GM18870 (cell line): ENCODE measurements around the gene SLC7A6.

Experiments
- ATAC-seq: cut with Tn5 transposase; IDR thresholded peaks from one replicate; pipeline ENCODE4 v1.9.1; 2021; ENCODE audit warnings: moderate library complexity; ENCODE audit not compliant: unreplicated experiment

Gene SLC7A6

DNA sequence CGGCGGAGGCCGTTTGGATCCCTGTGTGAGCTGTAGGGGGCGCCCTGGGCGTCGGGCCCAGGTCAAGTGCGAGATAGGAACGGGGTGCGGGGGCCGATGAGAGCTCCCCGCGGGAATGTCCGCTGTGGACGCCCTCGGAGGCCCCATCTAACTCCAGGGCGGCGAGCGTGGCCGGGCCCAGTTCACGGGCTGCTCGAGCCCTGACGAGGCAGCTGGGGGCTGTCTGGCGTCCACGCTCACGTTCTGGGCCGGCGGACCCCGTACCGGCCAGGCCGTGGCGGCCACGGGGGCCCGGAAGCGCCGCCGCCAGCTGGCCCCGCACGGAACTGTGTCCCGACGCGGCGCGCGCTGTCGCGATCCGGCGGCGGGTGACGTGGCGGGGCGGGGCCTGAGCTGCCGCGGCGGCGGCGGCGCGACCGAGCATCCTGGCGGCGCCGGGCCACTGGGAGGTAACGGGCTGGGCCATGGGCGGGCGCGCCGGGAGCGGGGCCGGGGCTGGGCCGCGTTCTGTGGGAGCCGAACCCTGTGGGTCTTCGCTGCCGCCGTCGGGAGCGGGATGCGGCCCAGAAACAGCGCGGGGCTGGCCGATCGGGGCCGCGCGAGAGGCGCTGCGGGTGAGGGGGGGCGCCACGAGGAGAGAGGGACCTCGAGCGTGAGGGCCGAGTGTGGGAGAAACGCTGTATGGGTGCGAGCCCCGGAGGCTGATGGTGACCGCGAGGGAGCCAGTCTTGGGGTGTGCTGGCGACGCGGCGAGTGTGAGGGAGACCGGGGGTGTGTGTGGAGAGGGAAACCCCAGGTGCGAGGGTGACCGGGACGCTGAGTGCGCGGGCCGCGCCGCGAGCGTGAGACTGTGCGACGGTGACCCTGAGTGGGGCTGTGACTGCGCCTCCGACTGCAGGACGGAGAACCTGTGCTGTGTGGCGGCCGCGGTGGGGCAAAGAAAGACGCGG, at the start of gene SLC7A6:
TSS of gene SLC7A6 (plus strand) at position 399 of the 950 bp plus-strand sequence. CDS start 10,201 bp downstream, outside the sequence.
- peak; percentile 44 for ATAC-seq

DNA sequence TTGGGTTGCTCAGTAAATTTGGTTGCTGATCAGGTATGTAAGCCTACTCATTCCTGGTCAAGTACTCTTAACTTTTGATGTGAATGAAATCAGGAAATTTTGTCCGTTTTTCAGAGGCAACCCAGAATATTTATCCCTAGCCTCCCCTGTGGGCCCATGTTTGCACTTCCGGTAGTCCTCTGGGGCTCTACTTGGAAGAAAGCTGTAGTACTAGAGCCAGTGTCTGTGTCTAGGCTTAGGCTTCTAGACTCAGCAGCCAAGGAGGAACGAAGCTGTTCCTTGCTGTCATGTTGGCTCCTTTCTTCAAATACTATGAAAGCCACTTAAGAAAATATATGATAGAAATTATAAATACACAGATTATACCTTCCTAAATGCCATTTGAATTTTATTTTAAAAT, 49.6 kb upstream of the SLC7A6 start:
- ATAC-seq, result no peak

DNA sequence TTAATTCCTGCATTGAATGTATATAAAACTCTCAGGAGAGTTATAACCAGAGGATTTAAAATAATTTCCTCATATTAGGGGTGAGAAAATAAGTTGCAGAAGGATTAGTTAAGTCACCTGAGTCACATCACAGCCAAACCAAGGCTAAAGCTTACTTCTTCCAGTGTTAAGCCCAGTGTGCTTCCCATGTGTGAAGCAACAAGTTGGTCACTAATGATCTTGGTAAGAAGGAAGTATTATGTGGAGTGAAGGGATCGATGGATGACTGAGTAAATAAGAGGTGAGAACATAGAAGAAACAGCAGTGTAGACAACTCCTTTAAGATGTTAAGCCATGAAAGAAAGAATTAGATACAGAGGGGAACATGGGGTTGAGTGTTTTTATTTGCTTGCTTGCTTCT, 49.0 kb upstream of the SLC7A6 start:
- ATAC-seq, result no peak

DNA sequence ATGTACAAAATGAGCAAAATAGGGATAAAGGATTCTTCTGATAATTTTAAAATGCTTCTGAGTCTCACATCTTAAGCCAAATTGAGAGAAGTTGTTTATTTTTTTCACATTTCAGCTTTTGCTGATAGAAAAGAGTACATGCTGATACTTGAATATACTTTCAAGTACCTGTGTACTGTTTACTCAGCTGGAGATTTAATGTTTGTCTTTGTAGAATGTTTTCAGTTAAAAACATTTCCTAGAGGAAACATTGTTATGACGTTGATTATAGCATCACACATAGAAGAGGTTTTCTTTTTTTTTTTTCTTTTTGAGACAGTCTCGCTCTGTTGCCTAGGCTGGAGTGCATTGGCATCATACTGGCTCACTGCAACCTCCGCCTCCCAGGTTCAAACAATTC, 48.1 kb upstream of the SLC7A6 start:
- ATAC-seq, result no peak

DNA sequence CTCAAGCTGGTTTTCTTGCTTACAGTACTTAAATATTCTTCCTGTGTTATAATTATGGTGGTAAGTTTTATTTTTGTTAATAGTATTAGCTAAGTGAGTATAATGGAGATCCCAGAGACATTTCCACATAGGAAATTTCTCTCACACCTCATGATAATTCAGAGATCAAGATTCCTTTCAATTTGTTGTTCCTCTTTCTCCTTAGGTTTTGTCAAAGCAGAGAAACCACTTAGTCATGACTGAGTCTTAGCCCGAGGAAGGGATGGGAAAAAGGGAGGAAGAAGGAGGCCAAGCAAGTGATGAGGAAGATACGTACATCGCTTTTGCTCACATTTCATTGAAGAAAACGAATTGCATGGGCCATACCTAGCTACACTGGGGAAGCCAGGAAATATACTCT, 46.8 kb upstream of the SLC7A6 start:
- no peak for ATAC-seq

DNA sequence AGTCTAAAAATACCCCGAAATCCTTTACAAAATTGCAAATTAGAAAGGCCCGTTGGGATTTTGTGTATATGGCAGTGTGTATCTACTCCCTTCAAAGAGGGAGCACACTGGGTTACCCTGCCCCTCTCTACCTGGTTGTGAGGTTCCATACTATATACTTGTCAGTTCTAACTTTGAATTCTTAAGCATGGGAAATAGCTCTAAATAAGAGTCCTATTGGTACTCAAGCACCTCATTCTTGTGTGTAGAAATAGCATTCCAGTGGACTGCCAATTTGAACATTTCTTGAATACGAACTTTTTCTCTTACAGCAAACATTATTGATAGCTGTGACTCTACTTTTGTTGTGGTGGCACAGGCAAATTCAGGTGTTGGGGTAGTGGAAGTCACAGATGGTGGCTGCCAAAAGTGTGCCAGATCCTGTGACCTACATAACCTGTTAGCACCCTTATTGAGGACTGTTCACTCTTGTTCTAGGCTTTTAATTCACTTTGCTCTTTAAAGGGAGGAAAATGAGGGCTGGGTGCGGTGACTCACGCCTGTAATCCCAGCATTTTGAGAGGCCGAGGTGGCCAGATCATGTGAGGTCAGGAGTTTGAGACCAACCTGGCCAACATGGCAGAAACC, 44.5 kb upstream of the SLC7A6 start:
- no peak for ATAC-seq

DNA sequence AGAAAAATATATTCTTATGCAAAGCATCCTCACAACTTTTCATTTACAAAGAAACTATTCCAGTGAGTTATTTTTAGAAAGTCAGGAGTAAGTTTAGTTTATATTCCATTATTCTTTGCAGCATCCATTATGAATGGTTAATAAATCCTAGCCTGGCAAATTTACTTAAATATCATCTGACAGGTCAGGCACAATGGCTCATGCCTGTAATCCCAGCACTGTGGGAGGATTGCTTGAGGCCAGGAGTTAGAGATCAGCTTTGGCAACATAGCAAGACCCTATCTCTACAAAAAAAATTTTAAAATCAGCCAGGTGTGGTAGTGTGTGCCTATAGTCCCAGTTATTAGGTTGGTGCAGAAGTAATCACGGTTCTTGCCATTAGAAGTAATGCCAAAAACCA, 41.3 kb upstream of the SLC7A6 start:
- no peak for ATAC-seq

DNA sequence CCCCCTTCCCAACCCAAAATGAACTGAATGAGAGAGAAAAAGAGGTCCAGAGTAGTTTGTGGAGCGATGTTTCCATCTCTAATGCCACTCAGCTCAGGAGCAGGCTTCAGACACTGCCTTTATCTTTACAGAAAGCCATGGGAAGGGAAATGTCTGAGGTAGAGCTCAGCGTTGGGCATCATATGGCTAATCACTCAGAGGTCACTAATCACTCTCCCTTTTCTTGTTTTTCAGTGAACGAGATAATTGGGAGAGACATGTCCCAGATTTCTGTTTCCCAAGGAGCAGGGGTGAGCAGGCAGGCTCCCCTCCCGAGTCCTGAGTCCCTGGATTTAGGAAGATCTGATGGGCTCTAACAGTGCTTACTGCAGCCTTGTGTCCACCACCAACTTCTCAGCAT, 38.2 kb upstream of the SLC7A6 start:
- no peak for ATAC-seq

DNA sequence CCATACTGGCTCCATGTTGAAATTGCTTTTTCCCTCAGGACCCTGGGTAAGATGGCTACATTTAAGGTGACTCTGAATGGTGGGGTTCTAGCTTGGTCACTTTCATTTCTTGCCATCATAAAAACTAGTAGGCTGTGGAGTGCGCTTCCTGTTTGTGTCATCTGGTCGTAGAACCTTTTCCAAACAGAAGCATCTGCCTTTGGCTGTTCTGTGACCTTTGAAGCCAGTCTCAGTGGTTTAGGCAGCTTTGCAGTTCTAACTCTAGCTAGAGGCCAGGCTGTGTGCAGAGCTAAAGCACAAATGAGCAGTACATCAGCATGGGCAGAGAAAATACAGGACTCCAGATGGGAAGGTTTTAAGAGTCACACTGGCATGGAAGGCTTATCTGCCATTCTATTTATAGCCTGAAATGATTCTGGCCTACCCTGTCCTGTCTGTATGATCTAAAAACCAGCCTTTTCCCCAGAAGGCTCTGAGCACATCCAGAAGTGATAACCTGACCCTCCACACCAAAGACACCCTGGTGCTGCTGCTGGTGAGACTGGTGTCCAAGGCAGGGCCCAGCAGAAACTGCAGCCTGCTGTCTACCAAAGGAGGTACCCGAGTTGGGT, 37.0 kb upstream of the SLC7A6 start:
- no peak for ATAC-seq

DNA sequence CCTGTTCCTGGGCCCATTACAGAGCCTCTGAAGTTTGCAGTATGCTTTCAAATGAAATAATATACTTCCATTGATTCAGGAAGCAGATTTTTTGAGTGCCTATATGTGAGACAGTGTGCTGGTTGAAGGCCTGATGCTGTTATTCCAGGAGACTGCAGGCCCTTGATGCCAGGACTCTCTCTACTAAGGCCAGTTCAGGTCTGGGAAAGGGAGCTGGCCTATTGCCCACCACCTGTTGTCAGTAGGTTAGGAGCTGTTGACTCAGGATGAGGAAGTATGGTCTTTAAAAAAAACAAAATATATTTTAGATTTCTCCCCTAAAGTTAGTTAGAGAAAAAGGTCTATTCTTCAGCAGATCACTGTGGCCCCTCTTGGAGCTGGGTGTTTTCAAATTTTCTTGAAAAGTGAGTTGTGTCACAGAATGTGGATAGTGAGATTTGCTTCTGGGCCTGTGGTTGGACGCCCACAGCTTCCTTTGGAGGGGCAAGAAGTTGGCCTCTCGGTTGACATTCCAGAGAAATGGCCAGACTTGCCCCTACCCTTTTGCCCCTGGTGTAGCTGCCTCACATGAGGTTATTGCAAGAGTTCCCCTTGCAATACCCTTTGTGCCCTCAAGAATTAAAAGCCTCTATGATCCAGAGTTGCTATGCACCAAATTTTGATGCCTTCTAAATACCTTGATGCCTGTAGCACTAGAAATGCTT, 36.3 kb upstream of the SLC7A6 start:
- ATAC-seq, result no peak

DNA sequence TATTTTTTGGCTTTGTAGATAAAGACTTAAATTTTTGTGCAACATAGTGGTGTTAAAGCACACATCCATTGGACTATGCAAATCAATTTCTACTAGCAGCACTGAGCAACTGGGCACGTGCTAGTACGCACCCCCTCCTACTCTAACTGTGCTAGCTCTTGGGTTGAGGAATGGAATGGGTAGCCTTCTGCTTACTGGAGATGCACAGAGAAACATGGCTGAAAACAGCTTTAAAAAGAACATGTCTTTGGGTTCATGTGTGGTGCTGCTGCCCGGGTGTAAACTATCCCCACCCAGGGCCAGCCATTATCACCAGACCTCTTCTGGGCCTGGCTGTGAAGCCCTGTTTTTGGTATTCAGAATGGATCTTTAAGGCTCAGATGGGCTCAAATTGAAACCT, 35.7 kb upstream of the SLC7A6 start:
- ATAC-seq, result no peak

DNA sequence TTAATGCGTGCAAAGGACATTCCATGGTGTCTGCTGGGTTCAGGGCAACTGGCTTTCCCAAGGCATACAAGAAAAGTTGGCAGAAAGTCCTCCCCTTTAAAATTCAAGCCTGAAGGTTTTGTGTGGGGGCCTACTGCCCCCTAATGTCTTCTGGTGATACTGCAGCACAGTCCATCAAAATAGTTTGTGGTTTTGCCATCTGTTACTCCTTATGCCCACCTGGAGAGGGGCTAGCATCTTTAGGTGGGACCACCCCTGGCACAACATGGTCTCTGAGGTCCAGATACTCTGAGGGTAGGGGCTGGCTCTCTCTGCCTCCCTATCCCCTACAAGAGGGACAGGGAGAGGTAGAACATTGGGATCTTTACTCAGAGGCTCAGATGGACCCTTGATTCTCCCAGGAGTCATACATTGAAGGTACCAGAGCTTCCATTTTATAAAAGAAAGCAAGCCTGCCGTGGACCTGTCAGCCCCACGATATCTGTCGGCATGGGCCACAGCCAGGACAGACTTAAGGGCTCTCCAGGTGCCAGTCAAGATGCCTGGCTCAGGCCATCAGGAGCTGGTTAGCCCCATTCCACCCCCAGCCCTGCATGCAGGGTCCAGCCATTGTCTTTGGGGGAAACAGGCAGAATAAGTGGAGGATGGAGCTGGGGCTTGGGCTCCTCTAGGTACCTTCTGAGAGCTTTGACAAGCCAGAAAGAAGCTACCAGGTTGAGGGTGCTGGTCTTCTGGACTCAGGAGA, 34.7 kb upstream of the SLC7A6 start:
- ATAC-seq, result no peak

DNA sequence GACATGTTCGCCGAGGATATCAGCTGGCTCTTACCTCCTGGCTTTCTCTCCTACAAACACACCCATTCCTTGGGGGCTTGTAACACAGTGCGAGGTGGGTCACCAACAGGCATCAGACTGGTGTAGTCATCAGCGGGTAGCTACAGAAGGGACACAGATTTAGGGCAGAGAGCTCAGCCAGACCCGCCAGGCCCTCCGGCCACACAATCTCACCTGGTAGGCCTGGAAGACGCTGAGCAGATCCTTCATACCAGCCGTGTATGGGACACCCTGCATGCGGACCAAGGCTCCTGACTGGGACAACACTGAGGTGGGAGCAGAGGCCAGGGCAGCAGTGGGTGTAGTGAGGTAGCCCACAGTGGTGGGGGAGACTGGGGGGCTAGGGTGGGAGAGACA, 34.2 kb upstream of the SLC7A6 start:
- ATAC-seq, result no peak

DNA sequence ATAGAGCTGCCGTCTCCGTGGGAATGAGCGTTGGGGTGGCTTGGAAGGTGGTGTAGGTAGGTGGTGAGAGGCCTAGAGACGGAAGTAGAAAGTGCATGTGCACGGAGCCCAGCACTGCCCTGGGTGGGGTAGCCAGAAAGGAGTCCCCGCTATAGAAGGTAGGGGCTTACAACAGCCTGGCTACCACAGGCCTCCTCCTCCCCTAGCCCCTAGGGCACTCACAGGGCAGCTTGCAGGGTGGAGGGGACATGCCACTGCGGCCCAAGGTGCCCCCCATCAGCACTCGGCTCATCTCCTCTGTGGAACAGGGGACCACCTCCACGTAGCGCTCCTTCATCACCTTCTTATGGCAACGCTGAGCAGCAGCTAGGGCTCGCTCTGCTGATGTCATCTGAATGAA, 33.4 kb upstream of the SLC7A6 start:
- ATAC-seq, result no peak

DNA sequence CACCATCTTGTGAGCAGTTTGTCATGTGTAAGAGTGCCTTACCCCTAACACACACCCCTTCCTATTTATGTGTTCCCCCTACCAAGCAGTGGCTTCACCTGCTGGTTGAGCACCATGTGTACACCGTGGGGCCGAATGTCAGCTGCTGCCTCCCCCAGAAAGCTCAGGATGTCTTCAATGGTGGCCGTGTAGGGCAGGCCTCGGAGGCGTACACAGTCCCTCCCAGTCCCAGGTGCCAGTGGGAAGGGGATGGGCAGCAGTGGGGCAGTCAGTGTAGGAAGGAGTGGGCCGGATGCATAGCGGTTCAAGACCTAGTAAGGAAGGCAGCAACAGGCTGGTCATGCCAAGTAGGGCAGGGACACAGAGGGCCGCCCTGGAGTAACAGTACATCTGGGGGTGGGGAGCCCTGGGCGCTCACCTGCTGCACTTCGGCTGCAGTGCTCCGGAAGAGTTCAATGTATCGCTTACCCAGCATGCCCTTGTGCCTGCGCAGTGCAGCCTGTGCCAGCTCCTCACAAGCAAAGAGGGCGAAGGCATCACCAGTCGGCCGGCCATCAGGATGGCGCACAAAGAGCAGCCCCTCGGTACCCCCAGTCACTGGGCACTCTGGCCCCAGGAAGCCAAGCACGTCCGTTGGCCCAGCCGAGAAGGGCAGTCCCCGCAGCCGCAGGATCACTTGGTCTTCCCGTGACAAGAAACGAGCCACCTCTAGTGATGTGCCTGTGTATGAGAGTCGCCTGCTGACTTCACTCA, 32.8 kb upstream of the SLC7A6 start:
- ATAC-seq, result no peak

DNA sequence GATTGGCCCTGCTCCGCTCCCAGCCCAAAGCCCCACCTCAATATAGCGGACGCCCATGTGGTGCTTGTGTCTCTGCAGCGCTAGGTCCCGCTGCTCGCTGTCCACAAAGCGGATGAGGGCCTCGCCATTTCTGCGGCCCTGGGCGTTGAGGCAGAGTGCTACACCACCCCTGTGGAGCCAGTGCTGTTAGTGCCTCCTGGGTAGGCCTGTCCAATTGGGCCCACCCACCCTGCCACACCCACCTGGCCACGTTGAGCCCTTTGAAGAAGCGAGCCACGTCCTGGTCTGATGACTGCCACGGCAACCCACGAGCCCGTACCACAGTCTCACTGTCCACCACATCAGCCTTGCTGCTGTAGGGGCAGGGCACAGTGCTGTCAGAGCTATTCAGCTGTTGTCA, 32.0 kb upstream of the SLC7A6 start:
- ATAC-seq, result no peak

DNA sequence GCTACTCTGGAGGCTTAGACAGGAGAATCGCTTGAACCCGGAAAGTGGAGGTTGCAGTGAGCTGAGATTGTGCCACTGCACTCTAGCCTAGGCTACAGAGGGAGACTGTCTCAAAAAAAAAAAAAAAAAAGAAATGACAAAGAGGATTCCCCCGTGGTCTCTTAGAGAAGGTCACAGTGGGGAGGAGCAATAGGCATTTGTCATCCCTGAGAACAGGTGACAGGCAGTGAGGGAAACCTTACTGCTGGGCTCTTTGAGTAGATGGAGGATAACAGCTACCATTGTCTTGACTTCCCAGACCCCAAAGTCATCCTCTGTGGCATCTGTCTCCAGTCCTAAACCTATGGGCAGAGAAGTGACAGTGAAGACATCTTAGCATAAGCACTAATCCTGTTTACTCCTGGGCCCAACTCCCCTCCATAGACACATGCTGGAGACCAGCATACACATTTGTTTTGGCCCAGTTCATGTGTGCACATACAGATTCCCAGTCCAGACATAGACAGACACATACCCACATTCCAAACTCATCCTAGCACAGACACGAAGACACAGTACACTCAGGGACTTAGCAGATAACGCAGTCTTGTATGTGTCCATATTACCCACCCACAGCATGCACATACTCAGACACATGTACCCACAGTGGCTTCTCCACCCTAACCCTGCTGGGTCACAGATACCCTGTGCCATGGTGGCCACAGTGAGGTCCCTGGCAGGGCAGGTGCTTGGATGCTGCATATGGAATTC, 31.1 kb upstream of the SLC7A6 start:
- no peak for ATAC-seq

DNA sequence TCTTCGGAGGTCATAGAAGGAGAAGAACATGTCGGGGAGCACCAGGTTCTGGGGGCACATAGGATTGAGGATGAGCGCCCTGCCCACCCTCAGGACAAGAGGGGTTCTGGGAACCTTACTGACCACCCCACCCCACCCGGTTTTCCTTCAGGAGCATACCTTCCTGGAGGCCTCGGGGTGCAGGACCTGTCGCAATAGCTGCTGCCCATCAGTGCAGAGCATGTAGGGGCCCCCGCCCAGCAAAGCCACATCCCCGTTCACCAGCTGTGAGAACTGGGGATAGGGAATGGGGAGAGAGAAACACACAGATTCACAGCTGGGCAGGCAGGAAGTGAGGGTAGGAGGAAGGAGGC, 30.5 kb upstream of the SLC7A6 start:
- ATAC-seq, result no peak
